Astrocyte of the spinal cord (primary cell): ENCODE measurements around the gene DGCR2.
A peak's percentile ranks its signal among the peaks of the same experiment; 100 is the strongest.
"Not testable (repeated sequence)": the region's sequence is repeated elsewhere in the genome, so short reads cannot be mapped to it uniquely, and the experiment has no call there.

Source experiments
- DNase-seq: peaks from one replicate; pipeline ENCODE4 v3.0.0; 2011; ENCODE audit warnings: low read depth, low spot score
- H3K4me3 ChIP-seq: 2 replicates; pipeline ENCODE4 v1.5.1; 2011; ENCODE audit warnings: low read depth, mild to moderate bottlenecking, low read length, moderate library complexity
- CTCF ChIP-seq: IDR thresholded peaks from 2 replicates; pipeline ENCODE4 v1.5.1; 2012; ENCODE audit warnings: low read depth, mild to moderate bottlenecking, low read length, inconsistent platforms
- in situ Hi-C: cut with HindIII; loops from 2 replicates; pipeline ENCODE4 v1.10.0; 2017; ENCODE audit warnings: low sequenced_read_pairs

Gene DGCR2

GRCh38 chr22:18988958-18989357 lies 133.3 kb downstream of the DGCR2 start:
- no peak for DNase-seq
- no peak overlapping the region for H3K4me3 ChIP-seq
- TF ChIP-seq CTCF: no peak
- in situ Hi-C loops: no loop called here

GRCh38 chr22:18987765-18988164 lies 134.4 kb downstream of the DGCR2 start:
- TF ChIP-seq CTCF: peak; percentile 40
- DNase-seq: no peak
- in situ Hi-C loops: no loop called here
- no peak overlapping the region for H3K4me3 ChIP-seq

DNA sequence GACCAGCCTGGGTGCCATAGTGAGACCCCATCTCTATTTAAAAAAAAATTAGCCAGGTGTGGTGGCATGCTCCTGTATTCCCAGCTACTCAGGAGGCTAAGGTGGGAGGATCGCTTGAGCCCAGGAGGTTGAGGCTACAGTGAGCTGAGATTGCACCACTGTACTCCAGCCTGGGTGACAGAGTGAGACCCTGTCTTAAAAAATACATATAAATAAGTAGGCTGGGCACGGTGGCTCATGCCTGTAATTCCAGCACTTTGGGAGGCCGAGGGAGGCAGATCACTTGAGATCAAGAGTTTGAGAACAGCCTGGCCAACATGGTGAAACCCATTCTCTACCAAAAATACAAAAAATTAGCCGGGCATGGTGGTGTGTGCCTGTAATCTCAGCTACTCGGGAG lies 135.1 kb downstream of the DGCR2 start:
- in situ Hi-C loops, DNase-seq, H3K4me3 ChIP-seq: not testable (repeated sequence)
